ENCODE data around the gene PPP1R9B. TPM values are rescaled to one million over a fixed set of nuclear protein-coding genes. Genes with fewer than 3 reads are reported as not detected.

The PPP1R9B gene
- total and polyA plus RNA-seq, 2 of the 8 experiments (the other 6 are each of a cell fraction or from before 2014, with no cell fraction given), result 5.2 to 13.1 TPM

- TF ChIP-seq, protein P1, sequence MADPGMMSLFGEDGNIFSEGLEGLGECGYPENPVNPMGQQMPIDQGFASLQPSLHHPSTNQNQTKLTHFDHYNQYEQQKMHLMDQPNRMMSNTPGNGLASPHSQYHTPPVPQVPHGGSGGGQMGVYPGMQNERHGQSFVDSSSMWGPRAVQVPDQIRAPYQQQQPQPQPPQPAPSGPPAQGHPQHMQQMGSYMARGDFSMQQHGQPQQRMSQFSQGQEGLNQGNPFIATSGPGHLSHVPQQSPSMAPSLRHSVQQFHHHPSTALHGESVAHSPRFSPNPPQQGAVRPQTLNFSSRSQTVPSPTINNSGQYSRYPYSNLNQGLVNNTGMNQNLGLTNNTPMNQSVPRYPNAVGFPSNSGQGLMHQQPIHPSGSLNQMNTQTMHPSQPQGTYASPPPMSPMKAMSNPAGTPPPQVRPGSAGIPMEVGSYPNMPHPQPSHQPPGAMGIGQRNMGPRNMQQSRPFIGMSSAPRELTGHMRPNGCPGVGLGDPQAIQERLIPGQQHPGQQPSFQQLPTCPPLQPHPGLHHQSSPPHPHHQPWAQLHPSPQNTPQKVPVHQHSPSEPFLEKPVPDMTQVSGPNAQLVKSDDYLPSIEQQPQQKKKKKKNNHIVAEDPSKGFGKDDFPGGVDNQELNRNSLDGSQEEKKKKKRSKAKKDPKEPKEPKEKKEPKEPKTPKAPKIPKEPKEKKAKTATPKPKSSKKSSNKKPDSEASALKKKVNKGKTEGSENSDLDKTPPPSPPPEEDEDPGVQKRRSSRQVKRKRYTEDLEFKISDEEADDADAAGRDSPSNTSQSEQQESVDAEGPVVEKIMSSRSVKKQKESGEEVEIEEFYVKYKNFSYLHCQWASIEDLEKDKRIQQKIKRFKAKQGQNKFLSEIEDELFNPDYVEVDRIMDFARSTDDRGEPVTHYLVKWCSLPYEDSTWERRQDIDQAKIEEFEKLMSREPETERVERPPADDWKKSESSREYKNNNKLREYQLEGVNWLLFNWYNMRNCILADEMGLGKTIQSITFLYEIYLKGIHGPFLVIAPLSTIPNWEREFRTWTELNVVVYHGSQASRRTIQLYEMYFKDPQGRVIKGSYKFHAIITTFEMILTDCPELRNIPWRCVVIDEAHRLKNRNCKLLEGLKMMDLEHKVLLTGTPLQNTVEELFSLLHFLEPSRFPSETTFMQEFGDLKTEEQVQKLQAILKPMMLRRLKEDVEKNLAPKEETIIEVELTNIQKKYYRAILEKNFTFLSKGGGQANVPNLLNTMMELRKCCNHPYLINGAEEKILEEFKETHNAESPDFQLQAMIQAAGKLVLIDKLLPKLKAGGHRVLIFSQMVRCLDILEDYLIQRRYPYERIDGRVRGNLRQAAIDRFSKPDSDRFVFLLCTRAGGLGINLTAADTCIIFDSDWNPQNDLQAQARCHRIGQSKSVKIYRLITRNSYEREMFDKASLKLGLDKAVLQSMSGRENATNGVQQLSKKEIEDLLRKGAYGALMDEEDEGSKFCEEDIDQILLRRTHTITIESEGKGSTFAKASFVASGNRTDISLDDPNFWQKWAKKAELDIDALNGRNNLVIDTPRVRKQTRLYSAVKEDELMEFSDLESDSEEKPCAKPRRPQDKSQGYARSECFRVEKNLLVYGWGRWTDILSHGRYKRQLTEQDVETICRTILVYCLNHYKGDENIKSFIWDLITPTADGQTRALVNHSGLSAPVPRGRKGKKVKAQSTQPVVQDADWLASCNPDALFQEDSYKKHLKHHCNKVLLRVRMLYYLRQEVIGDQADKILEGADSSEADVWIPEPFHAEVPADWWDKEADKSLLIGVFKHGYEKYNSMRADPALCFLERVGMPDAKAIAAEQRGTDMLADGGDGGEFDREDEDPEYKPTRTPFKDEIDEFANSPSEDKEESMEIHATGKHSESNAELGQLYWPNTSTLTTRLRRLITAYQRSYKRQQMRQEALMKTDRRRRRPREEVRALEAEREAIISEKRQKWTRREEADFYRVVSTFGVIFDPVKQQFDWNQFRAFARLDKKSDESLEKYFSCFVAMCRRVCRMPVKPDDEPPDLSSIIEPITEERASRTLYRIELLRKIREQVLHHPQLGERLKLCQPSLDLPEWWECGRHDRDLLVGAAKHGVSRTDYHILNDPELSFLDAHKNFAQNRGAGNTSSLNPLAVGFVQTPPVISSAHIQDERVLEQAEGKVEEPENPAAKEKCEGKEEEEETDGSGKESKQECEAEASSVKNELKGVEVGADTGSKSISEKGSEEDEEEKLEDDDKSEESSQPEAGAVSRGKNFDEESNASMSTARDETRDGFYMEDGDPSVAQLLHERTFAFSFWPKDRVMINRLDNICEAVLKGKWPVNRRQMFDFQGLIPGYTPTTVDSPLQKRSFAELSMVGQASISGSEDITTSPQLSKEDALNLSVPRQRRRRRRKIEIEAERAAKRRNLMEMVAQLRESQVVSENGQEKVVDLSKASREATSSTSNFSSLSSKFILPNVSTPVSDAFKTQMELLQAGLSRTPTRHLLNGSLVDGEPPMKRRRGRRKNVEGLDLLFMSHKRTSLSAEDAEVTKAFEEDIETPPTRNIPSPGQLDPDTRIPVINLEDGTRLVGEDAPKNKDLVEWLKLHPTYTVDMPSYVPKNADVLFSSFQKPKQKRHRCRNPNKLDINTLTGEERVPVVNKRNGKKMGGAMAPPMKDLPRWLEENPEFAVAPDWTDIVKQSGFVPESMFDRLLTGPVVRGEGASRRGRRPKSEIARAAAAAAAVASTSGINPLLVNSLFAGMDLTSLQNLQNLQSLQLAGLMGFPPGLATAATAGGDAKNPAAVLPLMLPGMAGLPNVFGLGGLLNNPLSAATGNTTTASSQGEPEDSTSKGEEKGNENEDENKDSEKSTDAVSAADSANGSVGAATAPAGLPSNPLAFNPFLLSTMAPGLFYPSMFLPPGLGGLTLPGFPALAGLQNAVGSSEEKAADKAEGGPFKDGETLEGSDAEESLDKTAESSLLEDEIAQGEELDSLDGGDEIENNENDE (IDR thresholded peaks at IDR 0.05; ENCODE audit: insufficient replicate concordance, low read length), result no peak
- no peak for TF ChIP-seq NANOG (IDR thresholded peaks at IDR 0.05; ENCODE audit: insufficient read depth, low read depth, low read length, poor library complexity, severe bottlenecking)
Observed at GRCh38 chr17:50161023-50161910, 10.8 kb upstream of the PPP1R9B start (continued).
